Mesothelial cell of epicardium (in vitro differentiated cells): ENCODE data around the gene DLGAP1. TPM values are rescaled to one million over a fixed set of nuclear protein-coding genes. Genes with fewer than 3 reads are reported as not detected.

ENCODE experiments used
- DNase-seq, 2 experiments: peaks; one replicate each; pipeline ENCODE4 v3.0.0; 2021; ENCODE audit warnings: low spot score in 2 of 2; ENCODE audit not compliant: unreplicated experiment in 2 of 2
- H3K27ac Mint-ChIP-seq: 2 replicates; pipeline ENCODE4 v1.8.0; 2021; ENCODE audit warnings: mixed read lengths
- H3K27me3 Mint-ChIP-seq: 2 replicates; pipeline ENCODE4 v1.8.0; 2021; ENCODE audit warnings: low read depth, mixed read lengths
- H3K36me3 Mint-ChIP-seq: 2 replicates; pipeline ENCODE4 v1.8.0; 2021; ENCODE audit warnings: mixed read lengths
- H3K4me1 Mint-ChIP-seq: 2 replicates; pipeline ENCODE4 v1.8.0; 2021; ENCODE audit warnings: mixed read lengths
- H3K4me3 Mint-ChIP-seq: 2 replicates; pipeline ENCODE4 v1.8.0; 2021; ENCODE audit warnings: mild to moderate bottlenecking, moderate library complexity, mixed read lengths
- H3K9me3 Mint-ChIP-seq: 2 replicates; pipeline ENCODE4 v1.8.0; 2021; ENCODE audit warnings: mixed read lengths
- CTCF ChIP-seq: fragments of 200-600 bp; sonication (generic); IDR thresholded peaks from one replicate; pipeline ENCODE4 v1.5.0; 2021; ENCODE audit warnings: antibody characterized with exemption; ENCODE audit not compliant: unreplicated experiment
- total RNA-seq: library from RNA; stranded (reverse); gene quantifications from 3 replicates; pipeline ENCODE4 v1.2.1, GENCODE V29; 2021

DLGAP1 gene
- total RNA-seq, 1 donor from 2014 or later, result 4.6 TPM

DNA sequence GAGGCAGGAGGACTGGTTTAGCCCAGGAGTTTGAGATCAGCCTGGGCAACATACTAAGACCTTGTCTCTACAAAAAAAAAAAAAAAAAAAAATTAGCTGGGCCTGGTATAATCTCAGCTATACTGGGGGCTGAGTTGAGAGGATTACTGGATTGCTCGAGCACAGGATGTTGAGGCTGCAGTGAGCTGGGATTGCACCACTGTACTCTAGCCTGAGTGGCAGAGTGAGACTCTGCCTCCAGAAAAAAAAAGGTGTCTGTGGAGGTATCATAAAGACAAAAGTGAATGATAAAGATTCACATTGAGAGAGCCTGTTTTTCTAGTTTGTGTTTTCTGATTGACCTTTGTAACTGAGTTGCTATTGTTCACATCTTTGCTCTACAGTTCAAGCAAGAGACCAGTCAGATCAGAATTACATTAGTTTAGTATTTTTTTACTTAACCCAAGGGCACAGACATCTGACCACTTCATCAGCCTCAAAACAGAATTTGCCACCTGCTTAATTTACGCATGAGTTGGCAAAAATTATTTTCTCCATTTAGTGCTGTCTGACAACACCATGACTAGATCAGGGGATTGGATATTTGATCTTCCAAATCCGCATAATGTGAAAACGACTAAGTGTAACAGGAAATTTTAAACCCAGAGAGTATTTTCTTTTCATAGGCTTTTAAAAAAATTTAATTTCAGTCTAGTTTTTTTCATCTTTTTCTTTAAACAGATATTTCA, 734.1 kb downstream of the DLGAP1 start:
- peaks cover 72% of the 10 kb centered on the region for H3K4me1 Mint-ChIP-seq
- no peak for TF ChIP-seq CTCF

DNA sequence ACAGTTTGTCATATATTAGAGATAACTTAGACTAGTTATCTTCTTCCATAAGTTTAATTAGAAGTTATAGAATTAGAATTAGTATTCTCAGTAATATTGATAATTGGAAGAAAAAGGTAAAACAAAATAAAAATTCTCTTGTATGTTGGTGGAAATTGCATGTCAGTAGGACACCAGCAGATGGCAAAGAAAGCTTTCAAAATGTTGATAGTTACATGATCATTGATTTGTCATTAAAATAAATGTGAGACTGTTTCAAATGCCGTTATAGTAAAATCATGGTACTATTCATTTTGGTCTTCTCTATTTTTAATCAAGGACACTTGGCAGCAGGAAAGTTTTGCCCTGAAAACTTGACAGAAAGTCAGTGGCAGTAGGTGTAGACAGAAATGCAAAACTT, 734.9 kb downstream of the DLGAP1 start:
- Mint-ChIP-seq H3K27ac (peak overlapping the region; percentile 98), H3K4me1 (peaks cover 70% of the 10 kb centered on the region)
- TF ChIP-seq CTCF, result no peak

More for the DNA sequence above, 734.1 kb downstream of the DLGAP1 start:
- Mint-ChIP-seq H3K4me3 (no peak overlapping the region), H3K9me3 (no peaks in the 10 kb centered on the region), H3K27me3 (no peaks in the 10 kb centered on the region), H3K36me3 (no peaks in the 10 kb centered on the region), H3K27ac (peak overlapping the region; percentile 98)
- no peak for DNase-seq

DNA sequence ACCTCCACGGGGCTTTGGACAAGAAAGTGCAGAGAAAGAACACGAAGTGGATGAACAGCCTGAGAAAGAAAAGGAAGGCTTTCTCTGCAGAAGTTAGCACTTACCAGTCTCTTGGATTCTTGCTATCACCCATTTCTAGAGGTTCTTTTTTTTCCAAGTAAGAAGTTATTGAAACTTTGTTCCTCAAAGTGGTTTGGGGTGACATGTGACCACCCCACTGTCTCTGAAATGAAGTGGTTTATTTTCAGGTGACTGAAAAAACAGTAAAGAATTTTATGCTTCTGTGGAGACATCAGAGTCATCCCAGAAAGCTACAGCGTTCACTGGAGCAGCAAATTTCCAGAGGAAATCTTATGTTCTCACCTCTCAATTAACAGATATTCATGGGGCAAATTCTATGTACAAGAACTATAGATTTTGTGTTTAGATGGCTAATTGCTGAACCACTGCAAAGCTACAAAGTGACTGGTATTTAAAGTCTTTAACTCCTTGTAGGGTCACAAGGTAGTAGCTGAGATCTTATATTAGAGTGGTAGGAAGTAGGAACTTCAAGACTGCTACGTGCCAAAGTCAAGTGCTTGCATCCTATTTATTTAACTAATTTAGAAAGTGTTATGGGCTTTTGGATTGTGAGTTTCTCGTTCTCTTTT, 737.6 kb downstream of the DLGAP1 start:
- Mint-ChIP-seq H3K4me3 (no peak overlapping the region), H3K36me3 (no peaks in the 10 kb centered on the region), H3K9me3 (no peaks in the 10 kb centered on the region), H3K27me3 (no peaks in the 10 kb centered on the region), H3K27ac (peak overlapping the region; percentile 69), H3K4me1 (peaks cover 68% of the 10 kb centered on the region)
- DNase-seq, result no peak
- no peak for TF ChIP-seq CTCF

More for the DNA sequence above, 734.9 kb downstream of the DLGAP1 start:
- H3K27me3 Mint-ChIP-seq, result no peaks in the 10 kb centered on the region
- H3K9me3 Mint-ChIP-seq, result no peaks in the 10 kb centered on the region
- no peak overlapping the region for H3K4me3 Mint-ChIP-seq
- DNase-seq, result no peak
- H3K36me3 Mint-ChIP-seq, result no peaks in the 10 kb centered on the region

DNA sequence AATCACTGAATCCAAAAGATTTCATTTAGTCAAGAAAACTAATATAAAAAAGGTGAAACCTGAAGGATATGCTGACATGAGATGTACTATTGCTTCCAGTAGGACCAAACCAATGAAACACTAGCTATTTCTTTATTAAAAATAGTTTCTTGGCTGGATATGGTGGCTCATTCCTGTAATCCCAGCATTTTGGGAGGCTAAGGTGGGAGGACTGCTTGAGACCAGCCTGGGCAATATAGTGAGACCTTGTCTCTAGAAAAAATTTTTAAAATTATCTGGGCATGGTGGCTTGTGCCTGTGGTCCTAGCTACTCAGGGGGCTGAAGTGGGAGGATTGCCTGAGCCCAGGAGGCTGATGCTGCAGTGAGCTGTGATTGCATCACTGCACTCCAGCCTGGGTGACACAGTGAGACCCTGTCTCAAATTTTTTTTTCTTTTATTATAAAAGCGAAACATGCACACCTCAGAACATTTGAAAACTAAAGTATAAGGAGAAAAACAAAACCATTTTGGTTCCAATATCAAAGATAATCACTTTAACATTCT, 738.9 kb downstream of the DLGAP1 start:
- Mint-ChIP-seq H3K27me3 (no peaks in the 10 kb centered on the region), H3K4me3 (no peak overlapping the region), H3K27ac (peak overlapping the region; percentile 59), H3K36me3 (no peaks in the 10 kb centered on the region), H3K4me1 (peaks cover 68% of the 10 kb centered on the region), H3K9me3 (no peaks in the 10 kb centered on the region)
- no peak for DNase-seq
- no peak for TF ChIP-seq CTCF

DNA sequence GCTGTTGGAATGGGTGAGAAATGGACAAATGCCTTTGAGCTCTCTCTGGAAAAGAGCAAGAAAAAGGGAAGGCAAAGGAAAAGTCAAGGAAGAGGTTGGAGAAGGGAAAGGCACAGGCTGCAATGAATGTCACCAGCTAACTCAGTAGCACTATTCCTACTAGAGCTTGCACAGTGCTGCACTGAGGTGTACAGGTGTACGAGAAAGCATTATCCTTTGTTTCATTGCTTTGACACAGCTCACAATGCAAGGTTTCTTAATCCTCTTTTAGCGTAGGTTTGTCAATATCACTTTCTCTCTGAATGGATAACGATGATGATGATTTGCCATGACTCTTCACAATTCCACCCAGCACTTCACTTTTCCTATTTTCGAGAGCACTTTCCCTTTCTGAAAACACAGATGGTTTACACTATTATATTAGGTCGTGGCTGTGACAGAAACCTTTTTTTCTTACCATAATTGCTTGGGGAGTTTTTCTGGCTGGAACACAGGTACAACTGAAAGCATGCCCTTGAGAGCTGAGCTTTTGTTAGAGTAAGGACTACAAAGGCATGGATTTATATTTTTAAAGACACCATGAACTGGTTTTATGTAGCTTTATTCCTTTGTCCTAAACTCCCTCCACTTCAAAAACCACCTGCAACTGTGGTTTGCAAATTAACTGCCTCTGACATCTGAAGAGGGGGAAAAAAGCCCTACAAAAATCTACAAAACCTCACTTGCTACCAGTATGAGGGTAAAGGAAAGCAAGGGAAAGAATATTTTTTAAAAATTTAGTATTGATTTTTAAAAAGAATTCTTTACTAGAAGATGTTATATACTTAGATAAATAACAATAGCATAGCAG, 739.7 kb downstream of the DLGAP1 start:
- TF ChIP-seq CTCF, result no peak
- no peak for DNase-seq
- Mint-ChIP-seq H3K27me3 (no peaks in the 10 kb centered on the region), H3K36me3 (no peaks in the 10 kb centered on the region), H3K4me3 (no peak overlapping the region), H3K9me3 (no peaks in the 10 kb centered on the region), H3K4me1 (peaks cover 69% of the 10 kb centered on the region), H3K27ac (peak overlapping the region; percentile 65)
